T47D (cell line): ENCODE data around the gene MELK.

ENCODE experiments used
- DNase-seq, 2 experiments: peaks; one replicate each; pipeline versions ENCODE4 v3.0.0 to v3.0.0-alpha.2; 2011 to 2012; ENCODE audit warnings: low read depth in 1 of 2, low spot score in 1 of 2
- JUND ChIP-seq: IDR thresholded peaks from 2 replicates; pipeline ENCODE4 v1.6.1; 2012; ENCODE audit warnings: low read depth
- in situ Hi-C: cut with HindIII; loops from 2 replicates; pipeline ENCODE4 v1.10.0; 2016; ENCODE audit warnings: low sequenced_read_pairs, low pct_unique_long_range_greater_than_20kb

Gene MELK

GRCh38 chr9:36664806-36665205, 92.1 kb downstream of the MELK start:
- in situ Hi-C loops, result no loop called here
- no peak for DNase-seq
- TF ChIP-seq JUND, result no peak

GRCh38 chr9:36665387-36665786, 92.7 kb downstream of the MELK start:
- in situ Hi-C loops, result no loop called here
- TF ChIP-seq JUND, result no peak
- no peak for DNase-seq

- in situ Hi-C loops, result no loop called here
- DNase-seq, result no peak
- TF ChIP-seq JUND, result no peak
These were observed 93.3 kb downstream of the MELK start for GRCh38 chr9:36665921-36666431.

- no peak for DNase-seq
- TF ChIP-seq JUND, result no peak
- in situ Hi-C loops, result no loop called here
These were observed 98.9 kb downstream of the MELK start for GRCh38 chr9:36671561-36671960.

- no peak for DNase-seq
- in situ Hi-C loops, result no loop called here
- no peak for TF ChIP-seq JUND
These were observed 103.4 kb downstream of the MELK start for GRCh38 chr9:36676091-36676490.

- TF ChIP-seq JUND, result no peak
- DNase-seq, result no peak
- in situ Hi-C loops, result no loop called here
These were observed 104.2 kb downstream of the MELK start for GRCh38 chr9:36676778-36677485.

- no peak for DNase-seq
- no peak for TF ChIP-seq JUND
- in situ Hi-C loops, result no loop called here
These were observed 104.9 kb downstream of the MELK start for GRCh38 chr9:36677611-36678010.

- in situ Hi-C loops, result no loop called here
- no peak for DNase-seq
- no peak for TF ChIP-seq JUND
These were observed 107.0 kb downstream of the MELK start for GRCh38 chr9:36679710-36680109.

- no peak for TF ChIP-seq JUND
- no peak for DNase-seq
- in situ Hi-C loops, result no loop called here
These were observed 113.8 kb downstream of the MELK start for GRCh38 chr9:36686471-36686870.

- TF ChIP-seq JUND, result no peak
- in situ Hi-C loops, result no loop called here
- DNase-seq, result no peak
These were observed 117.9 kb downstream of the MELK start for GRCh38 chr9:36690412-36691168.

- no peak for TF ChIP-seq JUND
- in situ Hi-C loops, result no loop called here
- DNase-seq, result no peak
These were observed 119.0 kb downstream of the MELK start for GRCh38 chr9:36691671-36692070.

GRCh38 chr9:36698984-36699383, 126.3 kb downstream of the MELK start:
- in situ Hi-C loops, result no loop called here
- TF ChIP-seq JUND, result no peak
- no peak for DNase-seq

GRCh38 chr9:36704148-36704547, 131.5 kb downstream of the MELK start:
- no peak for DNase-seq
- in situ Hi-C loops, result no loop called here
- TF ChIP-seq JUND, result no peak
